Spleen (tissue), 7 donors: ENCODE results near the gene PRDX2.

Experiments used
- POLR2A ChIP-seq, 3 donors: fragments of 450-650 bp; IDR thresholded peaks; one replicate each; pipeline ENCODE4 v1.5.1; 2017; ENCODE audit warnings: antibody characterized with exemption in 3 of 3, mild to moderate bottlenecking in 1 of 3
- POLR2AphosphoS5 ChIP-seq, 3 donors: sonication (generic); formaldehyde crosslinking; IDR thresholded peaks; one replicate each; pipeline ENCODE4 v1.5.1; 2017; ENCODE audit warnings: antibody characterized with exemption in 3 of 3
- TF ChIP-seq, protein P1 (sequence below), 11 experiments: fragments of 200-600 bp in 7 of 11; fragments of 450-650 bp in 4 of 11; sonication (generic) in 4 of 11; IDR thresholded peaks in 8 of 11; conservative IDR thresholded peaks in 3 of 11; 1 replicate in 7 of 11; 2 replicates in 4 of 11; pipeline versions ENCODE4 v1.4.0 to v1.8.0; 2016 to 2021; ENCODE audit warnings: antibody characterized with exemption in 11 of 11, inconsistent platforms in 4 of 11, mild to moderate bottlenecking in 1 of 11
- donor health status: DM: no; HTN: no; CAD: no; lungs with moderate emphysema.
- donor health status: DM: no; HTN: no; CAD: no.
- donor health status: DM: no; HTN: no; CAD: no.

GRCh38 chr19:12833738-12834565, 32.4 kb upstream of the PRDX2 start:
- TF ChIP-seq POLR2AphosphoS5 (IDR thresholded peaks at IDR 0.05), result no peak
- TF ChIP-seq, protein P1, sequence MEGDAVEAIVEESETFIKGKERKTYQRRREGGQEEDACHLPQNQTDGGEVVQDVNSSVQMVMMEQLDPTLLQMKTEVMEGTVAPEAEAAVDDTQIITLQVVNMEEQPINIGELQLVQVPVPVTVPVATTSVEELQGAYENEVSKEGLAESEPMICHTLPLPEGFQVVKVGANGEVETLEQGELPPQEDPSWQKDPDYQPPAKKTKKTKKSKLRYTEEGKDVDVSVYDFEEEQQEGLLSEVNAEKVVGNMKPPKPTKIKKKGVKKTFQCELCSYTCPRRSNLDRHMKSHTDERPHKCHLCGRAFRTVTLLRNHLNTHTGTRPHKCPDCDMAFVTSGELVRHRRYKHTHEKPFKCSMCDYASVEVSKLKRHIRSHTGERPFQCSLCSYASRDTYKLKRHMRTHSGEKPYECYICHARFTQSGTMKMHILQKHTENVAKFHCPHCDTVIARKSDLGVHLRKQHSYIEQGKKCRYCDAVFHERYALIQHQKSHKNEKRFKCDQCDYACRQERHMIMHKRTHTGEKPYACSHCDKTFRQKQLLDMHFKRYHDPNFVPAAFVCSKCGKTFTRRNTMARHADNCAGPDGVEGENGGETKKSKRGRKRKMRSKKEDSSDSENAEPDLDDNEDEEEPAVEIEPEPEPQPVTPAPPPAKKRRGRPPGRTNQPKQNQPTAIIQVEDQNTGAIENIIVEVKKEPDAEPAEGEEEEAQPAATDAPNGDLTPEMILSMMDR (IDR thresholded peaks at IDR 0.05 in 8 of 11, conservative IDR thresholded peaks at IDR 0.05 in 3 of 11), result no peak
- no peak for TF ChIP-seq POLR2A (IDR thresholded peaks at IDR 0.05)
